Cardiac muscle cell (in vitro differentiated cells and primary cell): ENCODE results near the gene TMEM219. TPM values are rescaled to one million over a fixed set of nuclear protein-coding genes. Genes with fewer than 3 reads are reported as not detected.
A peak's percentile ranks its signal among the peaks of the same experiment; 100 is the strongest.

Experiments
- DNase-seq, 2 donors: peaks; one replicate each; pipeline versions ENCODE4 v3.0.0 to v3.0.0-alpha.2; 2010 to 2017; ENCODE audit warnings: low read depth in 1 of 2, low spot score in 1 of 2
- H3K27ac ChIP-seq: fragments of 200-600 bp; sonication (generic); 2 replicates; pipeline ENCODE4 v1.5.1; 2016
- H3K27me3 ChIP-seq: fragments of 200-600 bp; sonication (generic); 2 replicates; pipeline ENCODE4 v1.6.0; 2016; ENCODE audit warnings: control low read depth
- H3K36me3 ChIP-seq: fragments of 200-600 bp; sonication (generic); 2 replicates; pipeline ENCODE4 v1.5.1; 2016; ENCODE audit warnings: control low read depth
- H3K4me1 ChIP-seq: fragments of 200-600 bp; sonication (generic); 2 replicates; pipeline ENCODE4 v1.8.1; 2017; ENCODE audit warnings: low read depth, mild to moderate bottlenecking, mixed run types
- H3K4me3 ChIP-seq: fragments of 200-600 bp; sonication (generic); 2 replicates; pipeline ENCODE4 v1.5.1; 2016; ENCODE audit warnings: mild to moderate bottlenecking
- H3K9me3 ChIP-seq: fragments of 200-600 bp; sonication (generic); 2 replicates; pipeline ENCODE4 v1.5.1; 2017; ENCODE audit warnings: low read depth, mild to moderate bottlenecking, control low read depth
- CTCF ChIP-seq: IDR thresholded peaks from 2 replicates; pipeline ENCODE4 v1.5.1; 2012; ENCODE audit warnings: low read depth, mild to moderate bottlenecking, low read length
- polyA plus RNA-seq: library from polyadenylated mRNA; unstranded; fragments of >200 nt; fragmentation: Nextera tagmentation; extraction: Ambion mirVana; gene quantifications from 2 replicates; pipeline ENCODE4 v1.2.1, GENCODE V29; 2016
- total RNA-seq: library from RNA; depleted of rRNA; stranded (reverse); fragments of >200 nt; gene quantifications from 2 replicates; pipeline ENCODE4 v1.2.3, GENCODE V29; 2016

TMEM219 gene
- total and polyA plus RNA-seq, 2 experiments from 2014 or later, result 109 to 110 TPM

GRCh38 chr16:29943846-29944799 lies 17.8 kb upstream of the TMEM219 start:
- TF ChIP-seq CTCF, result peak; percentile 53
- Histone ChIP-seq H3K27me3 (no peaks in the 10 kb centered on the region), H3K27ac (peak overlapping the region; percentile 56), H3K4me3 (no peak overlapping the region), H3K36me3 (no peaks in the 10 kb centered on the region), H3K9me3 (no peaks in the 10 kb centered on the region), H3K4me1 (no peaks in the 10 kb centered on the region)
- peak; percentile 27 to 98 for DNase-seq

DNA sequence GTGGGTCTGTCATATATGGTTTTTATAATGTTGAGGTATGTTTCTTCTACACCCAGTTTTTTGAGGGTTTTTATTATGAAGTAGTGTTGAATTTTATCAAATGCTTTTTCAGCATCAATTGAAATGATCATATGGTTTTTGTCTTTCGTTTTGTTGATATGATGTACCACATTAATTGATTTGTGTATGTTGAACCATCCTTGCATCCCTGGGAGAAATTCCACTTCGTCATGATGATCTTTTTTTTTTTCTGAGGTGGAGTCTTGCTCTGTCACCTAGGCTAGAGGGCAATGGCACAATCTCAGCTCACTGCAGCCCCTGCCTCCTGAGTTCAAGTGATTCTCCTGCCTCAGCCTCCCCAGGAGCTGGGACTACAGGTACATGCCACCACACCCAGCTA lies 14.0 kb upstream of the TMEM219 start:
- TF ChIP-seq CTCF, result no peak
- H3K36me3 ChIP-seq, result no peaks in the 10 kb centered on the region
- no peak overlapping the region for H3K27ac ChIP-seq

DNA sequence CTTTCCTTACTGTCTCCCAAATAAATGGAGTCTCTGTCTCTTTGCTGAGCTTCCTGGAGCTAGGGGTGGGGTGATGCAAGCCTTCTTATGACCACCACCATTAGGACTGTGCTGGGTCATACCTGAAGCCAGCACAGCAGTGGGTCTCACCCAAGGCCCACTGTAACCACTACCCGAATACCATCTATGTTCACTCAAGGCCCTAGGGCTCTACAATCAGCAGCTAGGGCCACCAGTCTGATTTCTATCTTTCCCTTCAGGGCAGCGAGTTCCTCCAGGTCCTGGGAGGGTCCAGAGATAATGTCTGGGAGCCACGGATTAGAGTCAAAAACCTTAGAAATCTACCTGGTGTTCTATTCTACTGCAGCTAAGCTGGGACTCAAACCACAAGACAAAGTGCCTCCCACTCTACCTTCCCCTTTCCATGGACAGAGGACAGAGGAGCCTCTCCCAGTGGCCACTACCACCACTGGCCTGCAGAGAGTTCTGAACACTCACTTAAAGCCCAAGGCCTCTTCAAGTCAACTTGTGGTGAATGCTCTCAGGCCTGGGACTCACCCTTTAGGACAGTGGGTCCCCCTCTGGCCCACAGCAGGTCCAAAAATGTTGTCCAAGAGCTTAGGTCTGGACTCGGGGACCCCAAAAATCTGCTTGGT lies 10.9 kb upstream of the TMEM219 start:
- DNase-seq, result no peak
- H3K9me3 ChIP-seq, result no peaks in the 10 kb centered on the region
- no peaks in the 10 kb centered on the region for H3K4me1 ChIP-seq
- no peaks in the 10 kb centered on the region for H3K36me3 ChIP-seq
- H3K27ac ChIP-seq, result no peak overlapping the region
- no peak overlapping the region for H3K4me3 ChIP-seq
- no peak for TF ChIP-seq CTCF
- no peaks in the 10 kb centered on the region for H3K27me3 ChIP-seq

More for the DNA sequence above, 14.0 kb upstream of the TMEM219 start:
- no peaks in the 10 kb centered on the region for H3K27me3 ChIP-seq
- no peak for DNase-seq
- no peaks in the 10 kb centered on the region for H3K9me3 ChIP-seq
- H3K4me3 ChIP-seq, result no peak overlapping the region
- H3K4me1 ChIP-seq, result no peaks in the 10 kb centered on the region

GRCh38 chr16:29951625-29952365 lies 10.1 kb upstream of the TMEM219 start:
- no peak for DNase-seq
- no peak for TF ChIP-seq CTCF
- no peak overlapping the region for H3K27ac ChIP-seq

DNA sequence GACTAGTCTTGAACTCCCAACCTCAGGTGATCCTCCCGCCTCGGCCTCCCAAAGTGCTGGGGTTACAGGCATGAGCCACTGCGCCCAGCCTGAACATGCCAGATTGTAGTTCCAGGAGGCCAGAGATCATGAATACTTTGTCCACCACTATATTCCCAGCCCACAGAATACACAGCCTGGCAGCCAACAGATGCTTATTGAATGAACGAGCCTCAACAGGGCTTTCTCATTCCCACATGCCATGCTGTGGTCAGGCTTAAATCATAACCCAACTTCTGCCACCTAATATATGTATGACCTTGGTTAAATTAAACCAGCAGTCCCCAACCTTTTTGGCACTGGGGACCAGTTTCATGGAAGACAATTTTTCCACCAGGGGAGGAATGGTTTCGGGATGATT lies 3.1 kb upstream of the TMEM219 start:
- H3K4me1 ChIP-seq, result peaks cover 4% of the 10 kb centered on the region
- no peaks in the 10 kb centered on the region for H3K36me3 ChIP-seq
- no peak for DNase-seq
- no peak for TF ChIP-seq CTCF
- H3K9me3 ChIP-seq, result no peaks in the 10 kb centered on the region
- H3K27me3 ChIP-seq, result no peaks in the 10 kb centered on the region
- no peak overlapping the region for H3K27ac ChIP-seq
- no peak overlapping the region for H3K4me3 ChIP-seq

More at GRCh38 chr16:29951625-29952365, 10.1 kb upstream of the TMEM219 start:
- Histone ChIP-seq H3K4me3 (no peak overlapping the region), H3K4me1 (no peaks in the 10 kb centered on the region), H3K9me3 (no peaks in the 10 kb centered on the region), H3K36me3 (no peaks in the 10 kb centered on the region), H3K27me3 (no peaks in the 10 kb centered on the region)
